Endothelial cell of umbilical vein (primary cell): Measurements from ENCODE around the gene GPR162. TPM values are rescaled to one million over a fixed set of nuclear protein-coding genes. Genes with fewer than 3 reads are reported as not detected.
"Not testable (repeated sequence)": the region's sequence is repeated elsewhere in the genome, so short reads cannot be mapped to it uniquely, and the experiment has no call there.

Experiments used
- BruUV-seq: library from RNA; stranded (reverse); fragments of 400-500 nt; replicated peaks from 2 replicates; lab custom pipeline; 2021; lab: Mats Ljungman, UMichigan
- CTCF ChIA-PET: fragments of 300-600, 350-600 bp; sonication (Branson Sonifier 250); formaldehyde crosslinking; loops from one replicate; lab custom pipeline; 2021; ENCODE audit warnings: antibody characterized with exemption, inconsistent platforms; lab: Charles Lee
- POLR2A ChIA-PET: fragments of 300-600, 350-600 bp; sonication (Branson Sonifier 250); formaldehyde crosslinking; loops from one replicate; lab custom pipeline; 2021; ENCODE audit warnings: antibody characterized with exemption, inconsistent platforms; lab: Charles Lee
- DNase-seq: peaks from one replicate; pipeline ENCODE4 v3.0.0-alpha.2; 2011; ENCODE audit warnings: low read depth, low spot score
- FAIRE-seq: peaks from 2 replicates; lab custom pipeline; 2011; peaks lifted over from hg19 to GRCh38; lab: Jason Lieb, UNC
- H2AFZ ChIP-seq: 2 replicates; pipeline ENCODE4 v1.6.0; 2012; ENCODE audit warnings: low read depth, low read length, control low read depth, inconsistent platforms
- H3K27ac ChIP-seq: 2 replicates; pipeline ENCODE4 v1.5.1; 2011; ENCODE audit warnings: low read depth, mild to moderate bottlenecking, control low read depth, low read length, moderate library complexity; ENCODE audit not compliant: insufficient read depth
- H3K27me3 ChIP-seq, 2 experiments: 2 replicates each; pipeline versions ENCODE4 v1.6.0 to v1.6.1; 2011; ENCODE audit warnings: low read length in 2 of 2, mixed read lengths in 1 of 2; ENCODE audit not compliant: control insufficient read depth in 2 of 2, insufficient read depth in 2 of 2
- H3K36me3 ChIP-seq, 2 experiments: 2 replicates in 1 of 2; 3 replicates in 1 of 2; pipeline ENCODE4 v1.5.1; 2011; ENCODE audit warnings: low read length in 2 of 2, mild to moderate bottlenecking in 1 of 2, moderate library complexity in 1 of 2; ENCODE audit not compliant: control insufficient read depth in 2 of 2, insufficient read depth in 2 of 2; ENCODE audit errors: extremely low read depth in 1 of 2
- H3K4me1 ChIP-seq: 3 replicates; pipeline ENCODE4 v1.5.1; 2011; ENCODE audit warnings: mild to moderate bottlenecking, low read length; ENCODE audit not compliant: control insufficient read depth, insufficient read depth; ENCODE audit errors: extremely low read depth
- H3K4me2 ChIP-seq: 2 replicates; pipeline ENCODE4 v1.6.1; 2011; ENCODE audit warnings: low read length, control low read depth, mixed read lengths; ENCODE audit not compliant: insufficient read depth
- H3K4me3 ChIP-seq, 3 experiments: fragments of 200-600 bp in 1 of 3; sonication (generic), shearing (Covaris generic) in 1 of 3; replicated peaks in 1 of 3; 2 replicates each; pipeline ENCODE4 v1.5.1; 2011 to 2016; ENCODE audit warnings: control low read depth in 3 of 3, low read length in 3 of 3, mild to moderate bottlenecking in 2 of 3, inconsistent platforms in 1 of 3, low read depth in 1 of 3, moderate library complexity in 1 of 3; ENCODE audit not compliant: insufficient read depth in 1 of 3
- H3K79me2 ChIP-seq: 2 replicates; pipeline ENCODE4 v1.6.0; 2012; ENCODE audit warnings: low read length, inconsistent platforms; ENCODE audit not compliant: control insufficient read depth, insufficient read depth
- H3K9ac ChIP-seq: replicated peaks from 2 replicates; pipeline ENCODE3; 2011; ENCODE audit warnings: low read length, control low read depth; ENCODE audit not compliant: insufficient read depth; ENCODE audit errors: extremely low read depth
- H3K9me1 ChIP-seq: replicated peaks from 3 replicates; pipeline ENCODE4 v1.6.0; 2011; ENCODE audit warnings: mild to moderate bottlenecking, low read length; ENCODE audit not compliant: control insufficient read depth, insufficient read depth; ENCODE audit errors: extremely low read depth
- H3K9me3 ChIP-seq: replicated peaks from 2 replicates; pipeline ENCODE4 v1.5.1; 2012; ENCODE audit warnings: low read length, inconsistent platforms; ENCODE audit not compliant: control insufficient read depth, insufficient read depth
- H4K20me1 ChIP-seq: replicated peaks from 2 replicates; pipeline ENCODE3; 2011; ENCODE audit warnings: mild to moderate bottlenecking, low read length; ENCODE audit not compliant: control insufficient read depth, insufficient read depth; ENCODE audit errors: extremely low read depth
- CTCF ChIP-seq, 2 donors: IDR thresholded peaks; 1 replicate in 1 of 2; 2 replicates in 1 of 2; pipeline ENCODE4 v1.5.1; 2011; ENCODE audit warnings: low read length in 2 of 2, mild to moderate bottlenecking in 2 of 2, moderate library complexity in 2 of 2, control low read depth in 1 of 2, inconsistent platforms in 1 of 2, low read depth in 1 of 2; ENCODE audit not compliant: insufficient read depth in 1 of 2; ENCODE audit errors: extremely low read depth in 1 of 2
- EZH2 ChIP-seq: IDR thresholded peaks from 2 replicates; pipeline ENCODE4 v1.6.1; 2012; ENCODE audit warnings: borderline replicate concordance, low read depth, mild to moderate bottlenecking, moderate library complexity, low read length, inconsistent platforms; ENCODE audit not compliant: severe bottlenecking
- FOS ChIP-seq: IDR thresholded peaks from 2 replicates; pipeline ENCODE4 v1.6.1; 2011; ENCODE audit warnings: mild to moderate bottlenecking, low read length, moderate library complexity, borderline replicate concordance; ENCODE audit not compliant: insufficient read depth
- GATA2 ChIP-seq: IDR thresholded peaks from 2 replicates; pipeline ENCODE4 v1.7.0; 2011; ENCODE audit warnings: low read depth, mild to moderate bottlenecking, moderate library complexity, mixed read lengths, low read length; ENCODE audit not compliant: insufficient read length, insufficient read depth
- JUN ChIP-seq: IDR thresholded peaks from 2 replicates; pipeline ENCODE4 v1.6.1; 2011; ENCODE audit warnings: borderline replicate concordance, low read depth; ENCODE audit not compliant: insufficient read length, insufficient read depth
- MYC ChIP-seq: IDR thresholded peaks from one replicate; pipeline ENCODE4 v1.6.1; 2011; ENCODE audit warnings: mild to moderate bottlenecking, low read depth, low read length
- POLR2A ChIP-seq: IDR thresholded peaks from 2 replicates; pipeline ENCODE4 v1.6.1; 2012; ENCODE audit warnings: low read depth, mild to moderate bottlenecking, control low read depth, low read length
- POLR2AphosphoS5 ChIP-seq: IDR thresholded peaks from 2 replicates; pipeline ENCODE4 v1.6.1; 2012; ENCODE audit warnings: low read depth, mild to moderate bottlenecking, control low read depth, low read length, moderate library complexity; ENCODE audit not compliant: insufficient read depth
- dilution Hi-C: fragments of 300-500 bp; cut with MboI; formaldehyde crosslinking; loops from one replicate; pipeline ENCODE4 v1.15.0; 2019; ENCODE audit warnings: low sequenced_read_pairs; ENCODE audit not compliant: extremely low pct_ligation_motif_present
- intact Hi-C: fragments of 100-400 bp; cut with micrococcal nuclease; formaldehyde crosslinking; loops from one replicate; pipeline ENCODE4 v1.10.0; 2022
- polyA plus RNA-seq, 4 experiments: library from polyadenylated mRNA; depleted of rRNA in 3 of 4; stranded (reverse) in 3 of 4; unstranded in 1 of 4; fragments of >200 nt; gene quantifications; 2 replicates each; pipeline versions ENCODE4 v1.2.1 to v1.2.3, GENCODE V29; 2011 to 2012; ENCODE audit warnings: missing spikeins in 1 of 4
- total RNA-seq: library from RNA; stranded (reverse); gene quantifications from 2 replicates; pipeline ENCODE4 v1.2.3, GENCODE V29; 2021
- TF ChIP-seq, protein P1 (sequence below): IDR thresholded peaks from 2 replicates; pipeline ENCODE4 v1.6.1; 2011; ENCODE audit not compliant: insufficient read depth, insufficient read length

GPR162 gene
- total and polyA plus RNA-seq, 2 donors (not counting 3 experiments of a cell fraction or from before 2014, with no cell fraction given) = 9.7 to 13.7 TPM

- H3K4me2 ChIP-seq, H2AFZ ChIP-seq, H3K9ac ChIP-seq, DNase-seq, H3K27me3 ChIP-seq, H3K27ac ChIP-seq, H3K9me1 ChIP-seq, BruUV-seq, FAIRE-seq, intact Hi-C loops, H3K4me3 ChIP-seq, dilution Hi-C loops, H3K9me3 ChIP-seq, H4K20me1 ChIP-seq: not testable (repeated sequence)
- Histone ChIP-seq H3K4me1 (peaks cover 21% of the 10 kb centered on the region), H3K79me2 (peaks cover 28% of the 10 kb centered on the region), H3K36me3 (peaks cover 2 to 44% of the 10 kb centered on the region in 2 experiments)
- CTCF ChIA-PET = interaction anchor here (0.9 to 1.2 kb wide), 2 partner anchors 8 to 13 kb away, joined by 3 to 4 read pairs; partner anchors contain the start of genes SPSB2 and USP5
- POLR2A ChIA-PET = interaction anchor here (0.9 to 1.8 kb wide), 2 partner anchors 11 to 13 kb away, joined by 4 to 5 read pairs; partner anchors contain the start of gene USP5
Observed at GRCh38 chr12:6865307-6865706, 43.7 kb downstream of the GPR162 start.

GRCh38 chr12:6866163-6866919, 44.7 kb downstream of the GPR162 start:
- Histone ChIP-seq H3K79me2 (peaks cover 32% of the 10 kb centered on the region), H3K9me3 (no peaks in the 10 kb centered on the region), H2AFZ (peak overlapping the region; percentile 68), H3K27me3 (no peaks in the 10 kb centered on the region), H3K4me1 (peaks cover 21% of the 10 kb centered on the region), H3K27ac (no peak overlapping the region), H3K9ac (no peak overlapping the region), H3K4me3 (no peak overlapping the region), H4K20me1 (no peaks in the 10 kb centered on the region), H3K4me2 (peak overlapping the region; percentile 73), H3K9me1 (no peaks in the 10 kb centered on the region), H3K36me3 (peaks cover 2 to 42% of the 10 kb centered on the region in 2 experiments)
- ChIA-PET POLR2A (interaction anchor here (0.7 to 2.4 kb wide), 11 partner anchors 9 to 277 kb away, joined by 3 to 48 read pairs (median 6); partner anchors contain the start of genes C12orf57, CDCA3, MLF2 and RNU7-1), CTCF (interaction anchor here (0.8 to 1.4 kb wide), 4 partner anchors 16 to 113 kb away, joined by 3 read pairs; partner anchors contain the start of gene MLF2)
- dilution Hi-C loops (no loop called here), intact Hi-C loops (no loop called here)
- TF ChIP-seq JUN (no peak), MYC (no peak), GATA2 (no peak), POLR2AphosphoS5 (no peak), POLR2A (no peak), CTCF (IDR thresholded peaks at IDR 0.05; ENCODE audit: extremely low read depth in 1 of 2, insufficient read depth in 1 of 2, low read depth in 1 of 2, low read length in 2 of 2) (no peak), EZH2 (no peak), FOS (no peak)
- TF ChIP-seq, protein P1, sequence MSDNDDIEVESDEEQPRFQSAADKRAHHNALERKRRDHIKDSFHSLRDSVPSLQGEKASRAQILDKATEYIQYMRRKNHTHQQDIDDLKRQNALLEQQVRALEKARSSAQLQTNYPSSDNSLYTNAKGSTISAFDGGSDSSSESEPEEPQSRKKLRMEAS = no peak
- DNase-seq (no peak), FAIRE-seq (no peak)
- no TSS peak for BruUV-seq
